Mucosa of rectum (tissue), 2 donors: ENCODE measurements around the gene PGLYRP2.
"Not testable (repeated sequence)": the region's sequence is repeated elsewhere in the genome, so short reads cannot be mapped to it uniquely, and the experiment has no call there.

Experiments used
- H3K27ac ChIP-seq, 2 donors: one replicate each; pipeline ENCODE4 v1.7.0; 2013; ENCODE audit warnings: inconsistent platforms in 2 of 2, low read depth in 2 of 2, low read length in 2 of 2
- H3K27me3 ChIP-seq, 2 donors: one replicate each; pipeline ENCODE4 v1.7.0; 2013; ENCODE audit warnings: low read length in 2 of 2; ENCODE audit not compliant: control insufficient read depth in 2 of 2, insufficient read depth in 2 of 2
- H3K36me3 ChIP-seq, 2 donors: one replicate each; pipeline ENCODE4 v1.7.0; 2013; ENCODE audit warnings: low read length in 2 of 2; ENCODE audit not compliant: control insufficient read depth in 2 of 2, insufficient read depth in 2 of 2
- H3K4me1 ChIP-seq, 2 donors: one replicate each; pipeline ENCODE4 v1.7.0; 2013; ENCODE audit warnings: low read length in 2 of 2, mild to moderate bottlenecking in 1 of 2; ENCODE audit not compliant: control insufficient read depth in 2 of 2, insufficient read depth in 2 of 2
- H3K4me3 ChIP-seq, 2 donors: one replicate each; pipeline ENCODE4 v1.7.0; 2013; ENCODE audit warnings: low read length in 2 of 2
- H3K9ac ChIP-seq, 2 donors: one replicate each; pipeline ENCODE4 v1.7.0; 2013; ENCODE audit warnings: low read length in 2 of 2, low read depth in 1 of 2, mild to moderate bottlenecking in 1 of 2
- H3K9me3 ChIP-seq, 2 donors: one replicate each; pipeline ENCODE4 v1.7.0; 2013; ENCODE audit warnings: low read length in 2 of 2; ENCODE audit not compliant: control insufficient read depth in 2 of 2
- donor health status: healthy.
- donor health status: Normal muscosa, but diverticular disease.

PGLYRP2 gene

GRCh38 chr19:15479391-15480345 lies at the start of gene PGLYRP2:
PGLYRP2 (minus strand) TSS chr19:15479501; CDS start chr19:15479371, 130 bp downstream.
- Histone ChIP-seq H3K9me3 (no peaks in the 10 kb centered on the region), H3K36me3 (no peaks in the 10 kb centered on the region), H3K27me3 (no peaks in the 10 kb centered on the region), H3K4me3 (no peak within 1 kb of the TSS), H3K27ac (no peak within 1 kb of the TSS), H3K4me1 (no peaks in the 10 kb centered on the region), H3K9ac (no peak within 1 kb of the TSS)

- H3K27ac ChIP-seq: no peak overlapping the region
- no peaks in the 10 kb centered on the region for H3K36me3 ChIP-seq
- no peak overlapping the region for H3K9ac ChIP-seq
- H3K9me3 ChIP-seq: no peaks in the 10 kb centered on the region
- H3K4me1 ChIP-seq: no peaks in the 10 kb centered on the region
- H3K4me3 ChIP-seq: no peak overlapping the region
- H3K27me3 ChIP-seq: peaks cover 0 to 2% of the 10 kb centered on the region in 2 donors
Measured at GRCh38 chr19:15527705-15528104, 48.4 kb upstream of the PGLYRP2 start.

GRCh38 chr19:15526408-15526807 lies 47.1 kb upstream of the PGLYRP2 start:
- no peak overlapping the region for H3K4me3 ChIP-seq
- no peak overlapping the region for H3K9ac ChIP-seq
- no peak overlapping the region for H3K27ac ChIP-seq
- H3K27me3 ChIP-seq: peaks cover 0 to 2% of the 10 kb centered on the region in 2 donors
- no peaks in the 10 kb centered on the region for H3K4me1 ChIP-seq
- H3K36me3 ChIP-seq: no peaks in the 10 kb centered on the region
- H3K9me3 ChIP-seq: no peaks in the 10 kb centered on the region

- H3K4me1 ChIP-seq: no peaks in the 10 kb centered on the region
- H3K27me3 ChIP-seq: peaks cover 0 to 2% of the 10 kb centered on the region in 2 donors
- no peaks in the 10 kb centered on the region for H3K9me3 ChIP-seq
- H3K4me3 ChIP-seq: no peak overlapping the region
- H3K36me3 ChIP-seq: no peaks in the 10 kb centered on the region
- H3K9ac ChIP-seq: no peak overlapping the region
- no peak overlapping the region for H3K27ac ChIP-seq
Measured at GRCh38 chr19:15525291-15525690, 46.0 kb upstream of the PGLYRP2 start.

GRCh38 chr19:15524781-15525180 lies 45.5 kb upstream of the PGLYRP2 start:
- Histone ChIP-seq H3K36me3 (no peaks in the 10 kb centered on the region), H3K9me3 (no peaks in the 10 kb centered on the region), H3K9ac (no peak overlapping the region), H3K27ac (no peak overlapping the region), H3K4me3 (no peak overlapping the region), H3K27me3 (no peaks in the 10 kb centered on the region), H3K4me1 (no peaks in the 10 kb centered on the region)

GRCh38 chr19:15519433-15519976 lies 40.2 kb upstream of the PGLYRP2 start:
- Histone ChIP-seq H3K27me3 (no peaks in the 10 kb centered on the region), H3K9me3 (no peaks in the 10 kb centered on the region), H3K9ac (no peak overlapping the region), H3K27ac (no peak overlapping the region), H3K4me3 (no peak overlapping the region), H3K4me1 (no peaks in the 10 kb centered on the region), H3K36me3 (no peaks in the 10 kb centered on the region)

- Histone ChIP-seq H3K27me3 (no peaks in the 10 kb centered on the region), H3K9ac (no peak overlapping the region), H3K36me3 (no peaks in the 10 kb centered on the region), H3K27ac (no peak overlapping the region), H3K9me3 (no peaks in the 10 kb centered on the region), H3K4me1 (no peaks in the 10 kb centered on the region), H3K4me3 (no peak overlapping the region)
Measured at GRCh38 chr19:15517778-15518177, 38.5 kb upstream of the PGLYRP2 start.

GRCh38 chr19:15516363-15516762 lies 37.1 kb upstream of the PGLYRP2 start:
- no peak overlapping the region for H3K27ac ChIP-seq
- no peaks in the 10 kb centered on the region for H3K4me1 ChIP-seq
- no peak overlapping the region for H3K4me3 ChIP-seq
- H3K9me3 ChIP-seq: no peaks in the 10 kb centered on the region
- H3K27me3 ChIP-seq: peaks cover 0 to 2% of the 10 kb centered on the region in 2 donors
- H3K36me3 ChIP-seq: no peaks in the 10 kb centered on the region
- H3K9ac ChIP-seq: no peak overlapping the region

- not testable (repeated sequence) for H3K36me3 ChIP-seq, H3K9me3 ChIP-seq, H3K9ac ChIP-seq, H3K27ac ChIP-seq, H3K27me3 ChIP-seq, H3K4me1 ChIP-seq, H3K4me3 ChIP-seq
Measured at GRCh38 chr19:15515227-15515625, 35.9 kb upstream of the PGLYRP2 start.

- H3K4me3 ChIP-seq: no peak overlapping the region
- no peaks in the 10 kb centered on the region for H3K9me3 ChIP-seq
- H3K4me1 ChIP-seq: no peaks in the 10 kb centered on the region
- no peak overlapping the region for H3K27ac ChIP-seq
- H3K27me3 ChIP-seq: peaks cover 17 to 18% of the 10 kb centered on the region in 2 donors
- no peaks in the 10 kb centered on the region for H3K36me3 ChIP-seq
- no peak overlapping the region for H3K9ac ChIP-seq
Measured at GRCh38 chr19:15511671-15512424, 32.5 kb upstream of the PGLYRP2 start.
